Fibroblast of upper back skin (primary cell): Measurements from ENCODE around the gene ERO1A.

Experiments used
- DNase-seq: peaks from one replicate; pipeline ENCODE4 v3.0.0-alpha.2; 2013

ERO1A gene

DNA sequence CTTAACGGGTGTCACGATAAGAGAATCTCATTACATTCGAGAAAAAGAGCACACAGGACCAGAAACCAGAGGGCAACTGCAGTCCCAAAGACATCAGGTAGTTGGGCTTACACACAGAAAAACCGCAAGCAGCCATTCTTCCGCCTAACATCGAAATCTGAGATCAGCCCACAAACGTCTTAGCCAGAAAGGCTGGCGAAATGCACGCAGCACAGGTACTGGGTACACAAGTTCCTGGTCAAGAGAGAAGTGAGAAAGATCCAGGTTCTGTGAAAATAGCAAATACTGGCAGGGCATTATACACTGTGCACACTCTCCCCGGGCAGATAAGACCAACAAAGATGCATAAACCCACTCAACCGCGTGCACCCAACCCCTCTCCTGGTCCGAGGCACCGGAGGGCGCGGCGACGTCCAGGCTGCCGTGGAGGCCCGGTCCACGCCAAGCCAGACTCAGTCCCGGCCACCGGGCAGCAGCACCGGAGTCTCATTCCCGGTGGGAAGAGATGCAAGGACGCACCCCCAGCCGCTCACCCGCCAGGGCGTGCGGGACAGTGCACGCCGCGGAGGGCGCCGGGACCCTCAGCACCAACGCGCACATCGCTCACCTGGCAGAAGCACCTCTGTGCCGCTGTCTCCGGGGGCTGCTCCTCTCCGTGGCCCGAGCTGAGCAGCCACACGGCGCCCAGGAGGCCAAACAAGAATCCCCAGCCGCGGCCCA, 437 bp downstream of the ERO1A start:
- DNase-seq: peak; percentile 27

DNA sequence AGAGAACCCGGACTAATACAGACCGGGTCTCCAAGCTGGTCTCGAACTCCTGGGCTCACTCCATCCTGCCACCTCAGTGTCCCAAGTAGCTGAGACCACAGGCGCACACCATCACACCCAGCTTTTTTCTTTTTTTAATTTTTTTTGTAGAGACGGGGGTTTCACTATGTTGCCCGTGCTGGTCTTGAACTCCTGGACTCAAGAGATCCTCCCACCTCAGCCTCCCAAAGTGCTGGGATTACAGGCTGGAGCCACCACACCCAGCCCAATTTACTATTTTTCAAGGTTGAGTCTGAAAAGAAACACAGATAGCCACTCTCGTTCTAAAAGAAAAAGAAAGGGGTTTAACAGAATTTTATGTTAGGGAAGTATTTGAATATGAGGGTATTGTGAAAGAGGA, 1.8 kb downstream of the ERO1A start:
- DNase-seq: no peak

DNA sequence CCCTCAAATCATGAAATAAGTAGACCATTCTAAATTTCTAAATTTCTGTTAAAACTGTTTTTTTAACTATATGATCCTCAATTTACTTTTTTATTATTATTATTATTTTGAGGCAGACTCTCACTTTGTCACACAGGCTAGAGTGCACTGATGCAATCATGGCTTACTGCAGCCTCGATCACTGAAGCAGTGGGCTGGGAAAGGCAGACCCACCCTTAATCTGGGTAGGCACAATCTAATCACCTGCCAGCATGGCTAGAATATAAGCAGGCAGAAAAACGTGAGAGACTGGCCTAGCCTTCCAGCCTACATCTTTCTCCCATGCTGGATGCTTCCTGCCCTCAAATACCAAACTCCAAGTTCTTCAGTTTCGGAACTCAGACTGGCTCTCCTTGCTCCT, 2.3 kb downstream of the ERO1A start:
- no peak for DNase-seq

DNA sequence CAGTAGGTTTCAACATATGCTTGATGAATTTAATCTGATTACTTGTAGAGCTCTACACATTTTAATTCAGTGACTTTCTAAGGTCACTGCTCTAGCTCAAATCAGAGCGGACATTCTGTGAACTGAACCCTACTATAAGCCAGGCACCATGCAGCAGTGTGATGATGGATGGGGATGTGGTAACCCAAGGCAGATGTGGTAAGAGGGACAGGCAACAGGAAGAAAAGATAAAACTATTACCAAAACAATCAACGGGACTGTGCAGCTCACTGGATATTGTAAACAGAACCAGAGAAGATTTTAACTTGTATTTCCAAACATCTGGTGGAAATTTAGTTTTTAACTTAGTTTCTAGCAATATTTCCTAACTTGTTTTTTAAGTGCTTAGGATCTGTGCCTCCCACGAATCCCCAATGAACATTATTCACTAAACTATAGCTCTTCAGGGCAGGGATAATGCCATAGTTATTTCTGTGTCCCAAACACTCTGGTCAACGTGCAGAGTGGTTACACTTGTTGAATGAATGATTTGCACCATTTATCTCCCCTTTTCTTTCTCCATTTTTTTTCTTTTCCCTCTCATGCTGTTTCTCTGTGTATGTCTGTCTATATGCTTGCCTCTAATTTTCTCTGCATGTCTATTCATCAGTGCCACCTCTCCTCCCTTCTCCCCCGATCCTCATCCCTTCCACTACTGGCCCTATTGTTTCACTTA, 3.0 kb downstream of the ERO1A start:
- peak; percentile 28 for DNase-seq

DNA sequence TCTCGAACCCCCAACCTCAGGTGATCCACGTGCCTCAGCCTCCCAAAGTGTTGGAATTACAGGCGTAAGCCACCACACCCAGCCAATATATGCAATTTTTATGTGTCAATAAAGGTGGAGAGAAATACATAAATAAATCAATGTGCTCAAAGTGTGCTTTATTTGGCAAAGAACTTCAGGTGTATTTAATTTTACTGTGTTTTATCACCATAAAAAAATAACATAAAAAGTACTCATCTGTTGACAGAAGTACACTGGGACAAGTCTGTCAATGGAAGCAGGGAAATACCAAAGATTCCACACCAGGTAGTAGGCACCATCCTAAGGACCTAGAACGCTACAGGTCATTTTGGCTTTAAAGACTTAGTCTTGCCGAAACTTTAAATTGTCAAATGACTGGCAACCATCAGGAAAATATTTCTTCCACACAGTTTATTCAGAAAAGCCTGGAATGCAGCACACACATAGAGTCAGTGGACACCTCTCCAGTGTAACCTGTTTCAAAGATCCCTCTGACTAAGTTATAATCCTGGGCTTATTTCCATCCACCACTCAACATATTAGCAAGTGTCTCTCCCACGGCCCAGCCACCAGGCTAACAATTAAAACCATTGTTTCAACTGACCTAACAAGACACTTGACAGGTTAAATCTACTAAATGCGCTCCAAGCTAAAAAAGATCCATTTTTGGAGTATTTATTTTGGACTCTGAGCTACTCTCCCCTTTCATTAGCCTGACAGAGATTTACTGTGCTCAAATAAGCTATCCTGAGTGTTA, 4.2 kb downstream of the ERO1A start:
- no peak for DNase-seq

DNA sequence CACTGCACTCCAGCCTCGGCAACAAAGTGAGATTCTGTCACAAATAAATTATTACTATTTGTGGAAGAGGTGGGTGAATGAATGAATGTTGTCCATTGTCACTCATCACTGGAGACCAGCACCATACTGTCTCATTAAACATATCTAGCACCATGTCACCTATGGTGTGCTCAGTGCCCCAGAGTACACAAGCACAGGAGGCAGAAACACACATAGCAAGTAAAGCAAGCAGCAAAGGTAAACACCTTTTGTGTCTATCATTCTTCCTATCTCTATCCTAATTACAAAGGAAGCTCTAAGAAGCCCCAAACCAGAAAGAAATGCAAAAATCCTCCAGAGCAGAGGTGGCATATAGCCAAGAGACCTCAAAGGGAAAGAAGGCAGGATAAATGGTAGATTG, 9.2 kb downstream of the ERO1A start:
- DNase-seq: no peak

DNA sequence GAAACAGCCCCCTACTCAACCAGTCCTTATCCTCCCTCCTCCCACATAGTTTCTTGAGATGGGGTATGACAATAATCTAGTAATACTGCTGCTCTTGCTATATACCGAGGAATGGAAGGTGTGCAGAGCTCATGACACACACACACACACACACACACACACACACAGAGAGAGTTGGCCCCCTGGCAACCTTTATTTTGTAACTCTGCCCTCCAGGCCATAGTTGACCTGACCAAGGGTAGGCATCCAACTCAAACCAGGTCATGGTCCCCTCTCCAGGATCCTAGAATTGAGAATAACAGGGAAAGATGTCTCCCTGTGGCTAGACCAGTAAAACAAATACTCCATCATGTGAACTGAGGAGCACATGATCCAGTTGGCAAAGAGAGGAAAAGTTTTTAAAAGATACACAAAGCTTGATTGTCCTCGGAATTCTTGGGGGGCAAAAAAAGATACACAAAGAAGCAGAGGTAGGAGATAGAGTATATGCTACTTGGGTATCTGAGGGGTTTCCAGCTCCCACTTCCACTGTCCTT, 11.3 kb downstream of the ERO1A start:
- no peak for DNase-seq

DNA sequence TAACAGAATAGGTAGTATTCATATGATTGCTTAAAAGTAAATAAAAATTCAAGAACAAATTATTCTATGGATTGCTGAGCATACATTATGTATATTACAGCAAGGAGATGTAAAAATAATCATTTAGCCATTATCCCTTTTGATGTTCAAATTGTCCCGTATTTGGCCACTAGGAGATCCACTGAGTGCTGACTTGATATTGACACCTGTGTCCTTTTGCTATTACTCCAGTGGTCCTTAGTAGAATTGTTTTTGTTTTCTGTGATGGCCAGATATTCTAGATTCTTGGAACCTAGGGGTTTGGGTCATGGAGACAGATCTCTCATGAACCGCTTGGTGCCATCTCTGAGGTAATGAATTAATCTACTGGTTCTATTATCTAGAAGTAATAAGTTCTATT, 16.8 kb downstream of the ERO1A start:
- DNase-seq: no peak

DNA sequence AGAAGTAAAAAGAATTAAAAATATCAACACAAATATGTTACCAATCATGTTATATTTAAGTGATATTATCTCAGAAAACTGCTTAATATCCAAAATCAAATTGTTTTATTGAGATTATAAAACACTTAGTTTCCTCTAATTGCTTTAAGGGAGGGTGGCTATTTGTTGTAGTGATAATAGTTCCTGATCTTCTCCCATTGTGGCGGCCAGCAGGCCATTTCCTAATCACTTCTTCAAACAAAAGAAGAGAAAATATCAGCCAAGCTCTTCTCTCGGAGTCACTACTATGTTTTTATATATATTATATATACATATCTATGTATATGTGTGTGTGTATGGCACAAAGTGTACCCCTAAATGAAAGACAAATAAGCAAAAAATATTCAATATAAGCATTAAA, 31.5 kb downstream of the ERO1A start:
- no peak for DNase-seq

DNA sequence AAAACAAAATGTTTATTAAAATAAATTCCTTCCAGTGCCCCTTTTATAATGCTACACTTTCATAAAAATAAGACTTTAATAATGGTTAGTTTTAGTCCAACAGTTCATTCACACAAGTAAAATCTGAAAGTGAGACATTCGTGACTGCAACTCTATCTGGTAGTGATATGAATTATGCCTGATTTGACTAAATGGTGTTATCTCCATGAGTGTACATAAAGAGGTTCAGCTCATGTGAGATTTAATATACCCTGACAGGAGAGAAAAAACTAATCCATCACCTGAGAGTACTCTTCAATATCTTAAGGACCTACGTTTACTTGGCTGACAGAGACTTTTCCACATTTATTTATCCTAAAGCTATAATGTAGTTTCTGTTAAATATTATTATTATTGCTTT, 34.0 kb downstream of the ERO1A start:
- DNase-seq: no peak

DNA sequence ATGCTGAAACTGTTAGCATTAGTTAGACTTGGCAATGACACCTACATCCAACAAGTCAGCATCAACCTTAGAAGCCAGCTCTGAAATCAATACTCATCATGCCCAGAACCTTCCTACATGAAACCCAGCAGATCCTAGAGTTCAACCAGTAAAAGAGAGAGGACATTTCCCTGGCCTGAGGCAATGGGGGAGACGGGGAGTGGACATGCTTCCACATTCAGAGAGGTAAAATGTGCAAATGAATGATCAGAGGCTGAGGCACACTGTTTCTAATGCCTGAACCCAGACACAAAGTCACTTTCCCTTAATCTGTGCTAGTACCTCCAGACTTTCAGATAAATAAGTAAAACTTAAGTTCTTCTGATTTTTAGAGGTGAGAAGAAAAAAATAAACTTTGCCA, 34.5 kb downstream of the ERO1A start:
- no peak for DNase-seq

DNA sequence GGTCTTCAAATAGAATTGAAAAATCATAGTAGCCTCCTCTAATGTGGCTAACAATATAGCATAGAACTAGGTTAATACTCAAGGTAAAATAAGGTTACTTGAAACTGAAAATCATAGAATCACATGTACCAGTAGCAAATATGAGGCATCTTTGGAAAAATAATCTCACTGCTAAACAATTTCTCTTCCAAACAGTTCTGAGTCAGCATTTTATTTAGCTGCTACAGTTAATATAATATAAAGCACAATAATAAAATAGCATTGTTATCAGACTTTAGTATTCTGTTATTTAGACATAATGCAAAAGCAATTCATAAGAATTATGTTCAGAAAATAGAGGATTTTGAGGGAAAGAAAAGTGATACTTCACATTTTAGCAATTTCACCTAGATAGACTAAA, 35.0 kb downstream of the ERO1A start:
- DNase-seq: no peak

DNA sequence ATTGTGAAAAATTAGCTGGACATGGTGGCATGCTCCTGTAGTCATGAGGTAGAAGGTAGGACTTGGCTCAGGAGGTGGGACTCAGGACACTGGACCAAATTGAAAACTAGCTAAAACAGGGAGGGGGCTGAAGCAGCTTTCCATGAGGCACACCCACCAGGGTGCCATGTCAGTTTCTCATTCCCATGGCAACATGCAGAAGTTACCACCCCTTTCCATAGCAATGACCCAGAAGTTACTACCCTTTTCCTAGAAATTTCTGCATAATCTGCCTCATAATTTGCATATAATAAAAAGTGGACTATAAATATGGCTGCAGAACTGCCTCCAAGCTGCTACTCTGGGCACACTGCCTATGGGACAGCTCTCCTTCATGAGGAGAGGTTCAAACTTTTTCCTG, 38.5 kb downstream of the ERO1A start:
- DNase-seq: no peak

DNA sequence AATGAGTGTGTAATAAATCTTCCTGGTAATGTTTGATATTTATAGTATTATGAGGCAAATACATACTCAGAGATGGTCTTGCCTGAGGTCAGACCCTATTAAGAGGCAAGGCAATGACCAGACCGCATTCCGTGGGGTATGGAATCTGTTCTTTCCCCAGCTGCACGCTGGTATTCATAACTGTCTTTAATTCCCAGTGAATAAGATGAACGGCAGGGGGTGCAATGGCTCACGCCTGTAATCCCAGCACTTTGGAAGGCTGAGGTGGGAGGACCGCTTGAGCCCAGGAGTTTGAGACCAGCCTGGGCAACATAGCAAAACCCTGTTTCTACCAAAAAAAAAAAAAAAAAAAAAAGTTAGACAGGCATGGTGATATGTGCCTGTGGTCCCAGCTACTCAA, 44.6 kb downstream of the ERO1A start:
- no peak for DNase-seq

DNA sequence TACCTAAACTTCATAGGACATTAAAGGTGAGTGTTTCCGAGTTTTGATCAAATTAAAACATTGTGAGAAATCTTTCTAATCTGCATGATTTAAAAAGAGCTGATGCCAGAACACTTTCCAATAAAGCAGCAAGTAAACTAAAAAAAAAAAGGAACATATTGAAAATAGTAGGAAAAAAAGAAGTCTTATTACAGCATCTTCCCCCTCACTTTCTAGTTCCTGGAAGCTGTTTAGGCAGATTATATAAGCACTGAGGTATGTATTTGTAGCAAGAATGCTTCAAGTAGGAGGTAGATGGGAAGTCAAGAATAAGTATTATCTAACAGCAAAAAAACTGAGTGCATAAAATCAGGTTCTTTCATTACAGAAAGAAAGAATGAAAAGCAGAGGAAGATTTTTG, 45.8 kb downstream of the ERO1A start:
- no peak for DNase-seq

DNA sequence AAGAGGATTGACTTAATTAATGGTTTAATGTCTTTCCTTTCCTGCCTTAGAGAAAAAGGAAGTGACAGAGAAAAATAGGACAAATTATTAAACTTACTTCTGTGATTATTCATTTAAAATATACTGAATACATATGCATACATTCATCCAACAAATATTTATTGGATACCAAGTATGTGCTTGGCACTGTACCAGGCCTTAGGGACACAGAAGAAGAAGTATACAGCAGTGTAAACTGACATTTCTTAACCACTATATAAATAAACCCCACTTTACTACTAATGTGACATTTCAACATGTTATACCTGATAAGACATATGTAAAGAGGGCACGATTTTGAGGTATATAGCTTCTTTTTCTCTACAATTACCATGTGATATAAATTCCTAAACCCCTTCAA, 53.6 kb downstream of the ERO1A start:
- DNase-seq: no peak

DNA sequence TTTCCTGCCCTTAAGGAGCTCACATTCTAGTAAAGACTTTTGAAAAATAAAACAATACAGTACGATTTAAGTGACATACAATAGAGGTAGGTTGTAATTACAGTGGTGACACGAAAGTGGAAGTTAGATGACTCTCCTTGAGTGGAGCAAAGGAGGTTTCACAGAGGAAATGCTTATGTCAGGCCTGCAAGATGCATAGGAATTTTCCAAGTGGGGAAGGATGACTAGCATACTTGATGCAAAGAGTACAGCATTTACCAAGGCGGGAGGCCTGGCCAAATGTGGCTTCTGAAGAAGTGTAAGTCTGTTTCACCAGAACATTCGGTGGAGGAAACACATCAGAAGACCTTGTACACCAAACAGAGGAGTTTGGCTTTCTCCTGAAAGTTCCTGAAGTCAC, 55.2 kb downstream of the ERO1A start:
- no peak for DNase-seq

DNA sequence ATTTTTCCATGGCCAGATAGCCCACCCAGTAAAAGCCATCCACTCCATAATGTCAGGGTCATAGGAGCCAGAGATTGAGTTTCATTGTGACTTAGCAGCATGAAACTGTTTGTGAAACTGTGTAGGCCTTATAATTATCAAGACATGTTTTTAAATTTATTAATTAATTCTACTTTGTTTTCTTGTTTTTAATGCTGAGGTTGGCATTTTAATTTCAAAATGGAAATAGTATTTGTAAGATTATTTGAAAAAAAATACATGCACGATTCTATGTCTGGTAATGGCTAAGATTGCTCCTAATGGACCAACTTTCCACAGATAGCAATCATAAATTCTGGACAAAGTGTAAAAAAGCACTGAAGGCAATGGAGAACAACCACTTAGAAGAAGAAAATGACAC, 75.7 kb downstream of the ERO1A start:
- no peak for DNase-seq

DNA sequence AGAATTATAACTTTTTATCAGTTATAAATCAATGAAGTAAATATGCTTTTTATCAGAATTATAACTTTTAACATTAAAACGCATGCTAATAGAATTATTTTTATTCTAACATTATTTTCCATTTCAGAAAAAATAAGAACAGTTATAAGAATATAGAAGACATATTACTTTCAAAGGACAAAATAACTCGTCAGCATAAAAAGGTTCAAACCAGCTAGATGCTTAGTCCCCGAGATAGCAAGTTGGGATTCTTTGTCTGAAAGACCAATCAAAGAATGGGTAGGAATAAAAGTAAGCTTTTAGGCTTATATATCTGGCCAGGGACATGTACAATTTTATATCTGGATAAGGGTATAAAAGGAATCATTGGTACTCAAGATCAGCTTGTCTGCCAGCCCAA, 76.8 kb downstream of the ERO1A start:
- no peak for DNase-seq

DNA sequence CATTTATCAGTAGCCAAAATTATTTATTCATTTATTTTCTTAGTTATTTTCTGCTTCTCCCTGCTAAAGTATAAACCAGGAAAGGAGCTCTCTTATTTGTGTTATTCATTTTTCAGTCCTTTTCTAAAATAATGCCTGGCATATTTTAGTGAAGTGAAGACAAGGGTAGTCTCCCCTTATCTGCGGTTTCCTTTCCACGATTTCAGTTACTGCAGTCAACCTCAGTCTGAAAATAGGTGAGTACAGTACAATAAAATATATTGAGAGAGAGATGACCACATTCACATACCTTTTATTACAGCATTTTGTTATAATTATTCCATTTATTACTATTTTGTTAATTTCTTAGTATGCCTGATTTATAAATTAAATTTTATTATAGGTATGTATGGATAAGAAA, 85.2 kb downstream of the ERO1A start:
- DNase-seq: no peak

DNA sequence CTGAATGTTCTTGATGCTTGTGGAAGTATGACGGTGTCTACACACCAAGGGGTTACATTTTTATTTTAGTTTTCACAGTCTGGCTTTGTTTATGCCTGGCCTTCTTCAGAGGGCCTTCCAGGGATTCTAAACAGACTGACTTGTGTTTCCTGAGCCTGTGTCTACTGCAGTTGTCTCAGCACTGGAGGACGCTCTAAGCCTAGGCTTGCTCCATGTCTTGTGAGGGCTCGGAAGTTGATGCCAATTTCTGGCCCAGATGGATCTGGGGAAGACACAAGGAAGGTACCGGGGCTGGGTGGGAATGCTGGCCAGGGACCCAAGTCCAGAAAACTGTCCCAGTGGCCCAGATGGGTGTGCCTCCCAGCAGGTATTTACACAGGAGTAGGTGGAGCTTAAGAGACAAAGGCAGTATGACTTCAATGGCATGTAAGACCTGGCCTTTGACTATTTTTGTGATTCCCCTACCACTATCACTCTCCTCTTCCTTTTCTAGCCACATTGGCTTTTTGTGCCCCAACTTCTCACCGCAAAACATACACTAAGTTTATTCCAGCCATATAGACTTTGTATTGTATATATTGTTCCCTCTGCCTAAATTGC, 85.8 kb downstream of the ERO1A start:
- no peak for DNase-seq

DNA sequence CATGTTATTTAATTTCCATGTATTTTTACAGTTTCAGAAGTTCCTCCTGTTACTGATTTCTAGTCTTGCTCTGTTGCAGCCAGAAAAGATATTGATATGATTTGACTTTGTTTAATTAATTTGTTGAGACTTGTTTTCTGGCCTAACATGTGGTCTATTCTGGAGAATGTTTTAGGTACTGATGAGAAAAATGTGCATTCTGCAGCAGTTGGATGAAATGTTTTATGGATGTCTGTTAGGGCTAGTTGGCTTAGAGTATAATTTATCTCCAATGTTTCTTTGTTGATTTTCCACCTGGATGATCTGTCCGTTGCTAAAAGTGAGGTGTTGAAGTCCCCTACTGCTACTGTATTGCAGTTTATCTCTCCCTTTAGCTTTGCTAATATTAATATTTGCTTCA, 88.3 kb downstream of the ERO1A start:
- no peak for DNase-seq

DNA sequence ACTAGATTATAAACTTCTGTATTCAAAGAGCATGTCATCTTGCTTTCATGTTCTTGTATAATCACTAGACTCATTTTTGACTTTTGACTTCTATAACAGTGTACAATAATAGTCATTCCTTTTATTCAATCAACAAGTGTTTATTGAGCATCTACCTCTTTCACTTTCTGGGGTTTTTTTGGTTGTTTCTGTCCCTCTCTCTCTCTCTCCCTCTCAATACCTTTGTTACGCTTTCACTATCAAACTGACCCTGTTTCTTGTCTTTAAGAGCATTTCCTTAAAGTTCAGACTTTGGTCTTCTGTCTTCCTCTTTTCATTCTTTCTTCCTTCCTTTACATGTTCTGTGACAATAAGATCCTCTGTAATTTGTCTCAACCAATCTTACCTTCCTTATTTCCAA, 93.2 kb downstream of the ERO1A start:
- no peak for DNase-seq

DNA sequence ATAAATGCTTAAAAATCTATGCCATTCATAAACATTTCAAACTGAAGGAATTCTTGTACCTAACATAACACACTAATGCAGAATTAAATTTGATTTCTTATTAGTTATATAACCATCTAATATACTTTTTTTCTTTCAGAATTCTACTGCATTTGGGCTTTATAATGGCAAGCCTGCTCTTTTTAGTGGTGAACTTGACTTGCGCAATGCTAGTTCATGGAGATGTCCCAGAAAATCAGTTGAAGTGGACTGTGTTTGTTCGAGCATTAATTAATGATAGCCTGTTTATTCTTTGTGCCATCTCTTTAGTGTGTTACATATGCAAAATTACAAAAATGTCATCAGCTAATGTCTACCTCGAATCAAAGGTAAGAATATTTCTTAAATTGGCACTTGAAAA, 95.4 kb downstream of the ERO1A start:
- DNase-seq: no peak
